ENCODE measurements around the gene VAV3. TPM values are rescaled to one million over a fixed set of nuclear protein-coding genes. Genes with fewer than 3 reads are reported as not detected.
"Not testable (repeated sequence)": the region's sequence is repeated elsewhere in the genome, so short reads cannot be mapped to it uniquely, and the experiment has no call there.

The VAV3 gene
- polyA plus RNA-seq, 3 donors: 5.4 to 9.2 (median 9.0) TPM

GRCh38 chr1:107653005-107653404, 312.0 kb downstream of the VAV3 start:
- Histone ChIP-seq H3K27ac (ENCODE audit: low read depth in 1 of 2, low read length in 2 of 2) (no peak overlapping the region), H3K36me3 (replicated peaks in 1 of 2; ENCODE audit: control insufficient read depth in 1 of 2, insufficient read depth in 2 of 2, low read length in 2 of 2) (no peaks in the 10 kb centered on the region), H4K20me1 (ENCODE audit: insufficient read depth, low read length) (no peaks in the 10 kb centered on the region), H3K9ac (ENCODE audit: insufficient read depth, low read length, poor library complexity, severe bottlenecking) (no peak overlapping the region), H3K4me2 (replicated peaks; ENCODE audit: extremely low read depth, low read length, poor library complexity, severe bottlenecking) (no peak overlapping the region), H3K4me3 (replicated peaks in 1 of 3; ENCODE audit: low read depth in 2 of 3, low read length in 3 of 3) (no peak overlapping the region), H3K27me3 (ENCODE audit: control insufficient read depth in 2 of 2, insufficient read depth in 2 of 2, low read length in 2 of 2) (no peaks in the 10 kb centered on the region), H3K79me2 (ENCODE audit: insufficient read depth, low read length) (no peaks in the 10 kb centered on the region), H3K9me3 (replicated peaks in 1 of 2; ENCODE audit: control insufficient read depth in 1 of 2, insufficient read depth in 1 of 2, low read length in 2 of 2) (no peaks in the 10 kb centered on the region), H2AFZ (ENCODE audit: insufficient read depth, low read depth, low read length, poor library complexity, severe bottlenecking) (no peak overlapping the region), H3K4me1 (ENCODE audit: control insufficient read depth in 1 of 2, insufficient read depth in 2 of 2, low read length in 2 of 2) (no peaks in the 10 kb centered on the region)
- H3K9me3 Mint-ChIP-seq: peaks cover 0 to 2% (median 0%) of the 10 kb centered on the region in 7 donors
- no peak overlapping the region for H3K4me3 Mint-ChIP-seq
- intact Hi-C loops (cut with micrococcal nuclease): no loop called here
- peaks cover 5 to 13% of the 10 kb centered on the region in 2 donors for H3K36me3 Mint-ChIP-seq
- no peak overlapping the region for H3K27ac Mint-ChIP-seq
- no peak for TF ChIP-seq CTCF (IDR thresholded peaks at IDR 0.05)
- DNase-seq: no peak
- WGBS (ENCODE audit: insufficient coverage): no CpG with 5 or more reads among the region's 1 CpG
- no peaks in the 10 kb centered on the region for H3K4me1 Mint-ChIP-seq
- H3K27me3 Mint-ChIP-seq (ENCODE audit: low read depth in 3 of 3): no peaks in the 10 kb centered on the region

- DNase-seq; H3K4me2 ChIP-seq (replicated peaks; ENCODE audit: extremely low read depth, low read length, poor library complexity, severe bottlenecking); H4K20me1 ChIP-seq (ENCODE audit: insufficient read depth, low read length); H3K4me3 Mint-ChIP-seq; H3K79me2 ChIP-seq (ENCODE audit: insufficient read depth, low read length); H3K4me1 ChIP-seq (ENCODE audit: control insufficient read depth in 1 of 2, insufficient read depth in 2 of 2, low read length in 2 of 2); H3K9me3 Mint-ChIP-seq; H3K36me3 ChIP-seq (replicated peaks in 1 of 2; ENCODE audit: control insufficient read depth in 1 of 2, insufficient read depth in 2 of 2, low read length in 2 of 2); intact Hi-C loops (cut with micrococcal nuclease); H3K27ac ChIP-seq (ENCODE audit: low read depth in 1 of 2, low read length in 2 of 2); H3K9me3 ChIP-seq (replicated peaks in 1 of 2; ENCODE audit: control insufficient read depth in 1 of 2, insufficient read depth in 1 of 2, low read length in 2 of 2); H3K4me3 ChIP-seq (replicated peaks in 1 of 3; ENCODE audit: low read depth in 2 of 3, low read length in 3 of 3); H3K27me3 Mint-ChIP-seq (ENCODE audit: low read depth in 3 of 3); H3K9ac ChIP-seq (ENCODE audit: insufficient read depth, low read length, poor library complexity, severe bottlenecking); H3K36me3 Mint-ChIP-seq; H3K4me1 Mint-ChIP-seq; H2AFZ ChIP-seq (ENCODE audit: insufficient read depth, low read depth, low read length, poor library complexity, severe bottlenecking); H3K27ac Mint-ChIP-seq; H3K27me3 ChIP-seq (ENCODE audit: control insufficient read depth in 2 of 2, insufficient read depth in 2 of 2, low read length in 2 of 2): not testable (repeated sequence)
- WGBS (ENCODE audit: insufficient coverage): no CpG with 5 or more reads among the region's 2 CpGs
These were observed 314.2 kb downstream of the VAV3 start for GRCh38 chr1:107650825-107651224.

All from CD14-positive monocyte (primary cell).